ENCODE measurements around the gene OR2AK2.

DNA sequence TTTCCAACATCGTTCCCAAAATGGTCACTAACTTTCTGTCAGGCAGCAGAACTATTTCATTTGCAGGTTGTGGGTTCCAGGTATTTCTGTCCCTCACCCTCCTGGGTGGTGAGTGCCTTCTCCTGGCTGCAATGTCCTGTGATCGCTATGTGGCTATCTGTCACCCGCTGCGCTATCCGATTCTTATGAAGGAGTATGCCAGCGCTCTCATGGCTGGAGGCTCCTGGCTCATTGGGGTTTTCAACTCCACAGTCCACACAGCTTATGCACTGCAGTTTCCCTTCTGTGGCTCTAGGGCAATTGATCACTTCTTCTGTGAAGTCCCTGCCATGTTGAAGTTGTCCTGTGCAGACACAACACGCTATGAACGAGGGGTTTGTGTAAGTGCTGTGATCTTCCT, 31.0 kb upstream of the OR2AK2 start:
- TF ChIP-seq, protein P1, sequence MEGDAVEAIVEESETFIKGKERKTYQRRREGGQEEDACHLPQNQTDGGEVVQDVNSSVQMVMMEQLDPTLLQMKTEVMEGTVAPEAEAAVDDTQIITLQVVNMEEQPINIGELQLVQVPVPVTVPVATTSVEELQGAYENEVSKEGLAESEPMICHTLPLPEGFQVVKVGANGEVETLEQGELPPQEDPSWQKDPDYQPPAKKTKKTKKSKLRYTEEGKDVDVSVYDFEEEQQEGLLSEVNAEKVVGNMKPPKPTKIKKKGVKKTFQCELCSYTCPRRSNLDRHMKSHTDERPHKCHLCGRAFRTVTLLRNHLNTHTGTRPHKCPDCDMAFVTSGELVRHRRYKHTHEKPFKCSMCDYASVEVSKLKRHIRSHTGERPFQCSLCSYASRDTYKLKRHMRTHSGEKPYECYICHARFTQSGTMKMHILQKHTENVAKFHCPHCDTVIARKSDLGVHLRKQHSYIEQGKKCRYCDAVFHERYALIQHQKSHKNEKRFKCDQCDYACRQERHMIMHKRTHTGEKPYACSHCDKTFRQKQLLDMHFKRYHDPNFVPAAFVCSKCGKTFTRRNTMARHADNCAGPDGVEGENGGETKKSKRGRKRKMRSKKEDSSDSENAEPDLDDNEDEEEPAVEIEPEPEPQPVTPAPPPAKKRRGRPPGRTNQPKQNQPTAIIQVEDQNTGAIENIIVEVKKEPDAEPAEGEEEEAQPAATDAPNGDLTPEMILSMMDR (IDR thresholded peaks at IDR 0.05 in 8 of 11, conservative IDR thresholded peaks at IDR 0.05 in 3 of 11) = no peak
- TF ChIP-seq POLR2AphosphoS5 (IDR thresholded peaks at IDR 0.05) (no peak), POLR2A (IDR thresholded peaks at IDR 0.05) (no peak)

All from spleen (tissue), 7 donors.